Cardiac atrium fibroblast (primary cell): ENCODE results near the gene RECK. TPM values are rescaled to one million over a fixed set of nuclear protein-coding genes. Genes with fewer than 3 reads are reported as not detected.

Experiments
- total RNA-seq: library from RNA; depleted of rRNA; stranded (reverse); fragments of >200 nt; gene quantifications from 2 replicates; pipeline ENCODE4 v1.2.3, GENCODE V29; 2015

Gene RECK, protein sequence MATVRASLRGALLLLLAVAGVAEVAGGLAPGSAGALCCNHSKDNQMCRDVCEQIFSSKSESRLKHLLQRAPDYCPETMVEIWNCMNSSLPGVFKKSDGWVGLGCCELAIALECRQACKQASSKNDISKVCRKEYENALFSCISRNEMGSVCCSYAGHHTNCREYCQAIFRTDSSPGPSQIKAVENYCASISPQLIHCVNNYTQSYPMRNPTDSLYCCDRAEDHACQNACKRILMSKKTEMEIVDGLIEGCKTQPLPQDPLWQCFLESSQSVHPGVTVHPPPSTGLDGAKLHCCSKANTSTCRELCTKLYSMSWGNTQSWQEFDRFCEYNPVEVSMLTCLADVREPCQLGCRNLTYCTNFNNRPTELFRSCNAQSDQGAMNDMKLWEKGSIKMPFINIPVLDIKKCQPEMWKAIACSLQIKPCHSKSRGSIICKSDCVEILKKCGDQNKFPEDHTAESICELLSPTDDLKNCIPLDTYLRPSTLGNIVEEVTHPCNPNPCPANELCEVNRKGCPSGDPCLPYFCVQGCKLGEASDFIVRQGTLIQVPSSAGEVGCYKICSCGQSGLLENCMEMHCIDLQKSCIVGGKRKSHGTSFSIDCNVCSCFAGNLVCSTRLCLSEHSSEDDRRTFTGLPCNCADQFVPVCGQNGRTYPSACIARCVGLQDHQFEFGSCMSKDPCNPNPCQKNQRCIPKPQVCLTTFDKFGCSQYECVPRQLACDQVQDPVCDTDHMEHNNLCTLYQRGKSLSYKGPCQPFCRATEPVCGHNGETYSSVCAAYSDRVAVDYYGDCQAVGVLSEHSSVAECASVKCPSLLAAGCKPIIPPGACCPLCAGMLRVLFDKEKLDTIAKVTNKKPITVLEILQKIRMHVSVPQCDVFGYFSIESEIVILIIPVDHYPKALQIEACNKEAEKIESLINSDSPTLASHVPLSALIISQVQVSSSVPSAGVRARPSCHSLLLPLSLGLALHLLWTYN
- total RNA-seq, result 35.7 and 37.3 TPM in 2 replicates

DNA sequence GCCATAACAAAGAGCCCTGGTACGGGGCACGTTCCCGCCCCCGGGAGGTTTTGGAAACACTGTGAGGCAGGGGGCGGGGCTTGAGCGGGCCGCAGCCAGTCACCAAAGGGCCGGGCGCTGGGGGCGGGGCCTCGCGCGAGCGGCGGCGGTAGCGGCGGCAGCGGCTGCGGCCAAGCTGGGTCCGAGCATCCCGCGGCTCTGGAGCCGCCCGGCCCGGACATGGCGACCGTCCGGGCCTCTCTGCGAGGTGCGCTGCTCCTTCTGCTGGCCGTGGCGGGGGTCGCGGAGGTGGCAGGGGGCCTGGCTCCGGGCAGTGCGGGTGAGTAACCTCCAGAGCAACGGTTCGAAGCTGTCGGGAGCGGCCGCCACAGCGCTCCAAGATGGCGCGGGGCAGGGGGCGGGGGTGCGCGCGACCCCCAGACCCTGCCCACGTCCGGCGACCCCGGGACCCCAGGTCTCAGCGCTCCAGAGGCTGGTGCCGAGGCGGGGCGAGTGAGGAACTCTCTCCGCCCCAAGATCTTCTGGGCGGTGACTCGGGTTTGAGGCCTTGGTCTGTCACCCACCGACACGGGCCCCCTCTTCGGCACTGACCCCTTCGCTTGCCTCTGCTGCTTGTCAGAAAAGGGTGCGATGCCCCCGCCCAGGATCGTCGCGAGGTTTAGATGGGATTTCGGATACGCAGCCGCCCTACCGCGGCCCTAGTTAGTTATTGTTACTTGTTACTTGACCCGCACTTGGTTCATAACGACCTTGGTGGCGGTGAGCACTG is at the start of gene RECK:
Gene RECK (plus strand): TSS at position 134 of the 769 bp plus-strand sequence. CDS start 86 bp downstream, at position 220.

DNA sequence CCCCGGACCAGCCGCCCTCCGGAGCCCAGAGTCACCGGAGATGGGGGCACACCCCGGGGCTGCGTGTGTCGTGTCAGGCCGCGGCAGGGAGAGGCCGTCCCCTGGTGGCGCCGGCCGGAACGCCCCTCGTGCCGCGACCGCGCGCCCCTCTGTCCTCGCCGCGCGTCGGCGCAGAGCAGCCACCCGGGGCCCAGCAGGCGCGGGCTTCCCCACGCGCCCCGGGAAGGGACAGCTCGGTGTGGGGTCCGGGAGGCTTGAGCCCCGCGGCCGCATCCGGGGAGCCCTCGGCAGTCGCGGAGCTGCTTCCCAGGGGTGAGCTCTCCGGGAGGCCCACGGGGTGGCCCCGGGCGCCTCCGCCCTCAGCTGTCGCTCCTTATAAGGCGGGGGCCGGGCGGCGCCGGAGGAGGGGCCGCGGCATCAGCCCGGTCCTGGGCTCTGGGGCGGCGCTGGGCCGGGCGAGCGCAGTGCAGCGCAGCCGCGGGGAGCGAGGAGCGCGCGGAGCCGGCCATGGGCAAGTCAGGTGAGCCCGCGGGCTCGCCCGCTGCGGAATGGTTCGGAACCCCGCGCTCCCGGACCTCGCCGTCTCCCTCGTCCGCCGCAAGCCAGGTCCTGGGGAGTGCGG is 99.7 kb downstream of the RECK start, which contains the start of gene GLIPR2:
Gene GLIPR2 (plus strand): TSS at position 462 of the 622 bp plus-strand sequence. CDS start 46 bp downstream, at position 508.

DNA sequence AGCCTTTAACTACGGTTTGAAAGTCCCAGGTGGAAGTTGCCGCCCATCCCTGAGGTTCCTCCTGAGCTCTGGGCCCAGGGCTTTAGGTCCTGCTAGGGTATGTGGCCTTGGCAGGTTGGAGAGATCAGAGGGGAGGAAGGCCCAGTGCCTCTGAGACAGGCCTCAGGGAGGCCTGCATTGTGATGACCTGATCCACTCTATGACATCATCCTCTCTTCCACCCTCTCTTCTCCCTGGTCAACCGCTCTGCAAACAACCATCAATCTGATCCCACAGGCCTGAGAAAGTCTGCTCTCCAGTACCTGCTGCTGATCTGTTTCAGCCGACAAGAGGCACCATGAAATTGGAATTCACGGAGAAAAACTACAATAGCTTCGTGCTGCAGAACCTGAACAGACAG is 132.5 kb downstream of the RECK start, which contains the start of gene CCIN:
Gene CCIN (plus strand): TSS at position 223 of the 400 bp plus-strand sequence. CDS start 115 bp downstream, at position 338.

Other genes starting within 250 kb of the RECK start
- gene NPR2, start 245.3 kb upstream of the RECK start, total RNA-seq, result 19.9 and 27.5 TPM in 2 replicates
- 0.32 and 0.36 TPM in 2 replicates for gene SPAG8, start 224.7 kb upstream of the RECK start, total RNA-seq
- gene HINT2, start 221.9 kb upstream of the RECK start, total RNA-seq, result 19.0 and 24.2 TPM in 2 replicates
- not detected in 2 replicates for gene FAM221B, start 208.2 kb upstream of the RECK start, total RNA-seq
- 2.0 and 2.1 TPM in 2 replicates for gene TMEM8B, start 207.7 kb upstream of the RECK start, total RNA-seq
- gene OR13J1, start 166.5 kb upstream of the RECK start, total RNA-seq, result not detected in 2 replicates
- gene HRCT1, start 130.7 kb upstream of the RECK start, total RNA-seq, result 1.4 and 9.4 TPM in 2 replicates
- 4.5 and 7.5 TPM in 2 replicates for gene SPAAR, start 127.4 kb upstream of the RECK start, total RNA-seq
- gene OR2S2, start 78.8 kb upstream of the RECK start, total RNA-seq, result not detected in 2 replicates
- gene GLIPR2, start 99.8 kb downstream of the RECK start, total RNA-seq, result 45.3 and 47.8 TPM in 2 replicates
- 0.65 TPM in 1 of 2 replicates, not detected in the other for gene CCIN, start 132.5 kb downstream of the RECK start, total RNA-seq
- 279 TPM in 2 replicates for gene CLTA, start 154.0 kb downstream of the RECK start, total RNA-seq
- 15.0 and 19.8 TPM in 2 replicates for gene GNE, start 221.5 kb downstream of the RECK start, total RNA-seq